ENCODE measurements around the gene ATE1.
"Not testable (repeated sequence)": the region's sequence is repeated elsewhere in the genome, so short reads cannot be mapped to it uniquely, and the experiment has no call there.

The ATE1 gene

DNA sequence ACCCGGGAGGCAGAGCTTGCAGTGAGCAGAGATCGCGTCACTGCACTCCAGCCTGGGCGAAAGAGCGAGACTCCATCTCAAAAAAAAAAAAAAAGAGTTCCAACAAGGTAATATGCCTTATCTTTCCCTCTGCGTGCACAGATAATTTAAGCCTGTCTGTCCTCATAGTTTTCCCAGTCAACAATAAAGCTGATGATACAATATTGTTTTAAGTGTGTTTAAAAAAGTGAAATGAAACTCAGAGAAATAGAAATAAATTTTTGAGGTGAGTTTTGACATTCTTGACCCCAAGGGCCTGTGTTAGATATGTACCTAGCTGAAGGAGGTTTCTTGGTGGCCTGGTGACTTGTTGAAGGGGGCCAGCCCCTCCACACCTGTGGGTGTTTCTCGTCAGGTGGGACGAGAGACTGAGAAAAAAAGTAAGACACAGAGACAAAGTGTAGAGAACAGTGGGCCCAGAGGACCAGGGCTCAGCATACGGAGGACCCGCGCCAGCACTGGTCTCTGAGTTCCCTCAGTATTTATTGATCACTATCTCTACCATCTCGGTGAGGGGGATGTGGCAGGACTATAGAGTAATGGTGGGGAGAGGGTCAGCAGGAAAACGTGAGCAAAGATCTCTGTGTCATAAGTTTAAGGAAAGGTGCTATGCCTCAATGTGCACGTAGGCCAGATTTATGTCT lies 1.9 kb upstream of the ATE1 start:
- not testable (repeated sequence) for H3K4me3 ChIP-seq (ENCODE audit: low read depth, low read length); H3K36me3 ChIP-seq; DNase-seq; H3K27me3 ChIP-seq; H3K4me1 ChIP-seq; H3K9me3 ChIP-seq

DNA sequence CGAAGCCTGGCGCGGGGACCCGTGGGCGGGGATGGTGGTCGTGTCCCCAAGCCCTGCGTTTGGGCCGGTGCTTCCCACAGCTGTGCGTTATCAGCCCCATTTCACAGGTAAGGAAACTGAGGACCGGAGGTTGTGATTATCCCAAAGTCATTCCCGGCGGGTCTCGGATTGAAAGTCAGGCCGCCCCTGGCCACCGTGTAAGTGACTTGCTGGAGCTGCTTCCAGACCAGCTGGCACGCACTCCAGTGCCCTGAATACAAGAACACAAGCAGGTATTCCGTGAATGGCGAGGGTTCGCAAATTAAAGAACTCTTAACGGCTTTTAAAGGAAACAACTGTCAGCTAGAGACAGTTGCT lies 675 bp upstream of the ATE1 start:
- H3K9me3 ChIP-seq, result no peaks in the 10 kb centered on the region
- H3K36me3 ChIP-seq, result peaks cover 4% of the 10 kb centered on the region
- H3K27me3 ChIP-seq, result no peaks in the 10 kb centered on the region
- TF ChIP-seq, protein P1, sequence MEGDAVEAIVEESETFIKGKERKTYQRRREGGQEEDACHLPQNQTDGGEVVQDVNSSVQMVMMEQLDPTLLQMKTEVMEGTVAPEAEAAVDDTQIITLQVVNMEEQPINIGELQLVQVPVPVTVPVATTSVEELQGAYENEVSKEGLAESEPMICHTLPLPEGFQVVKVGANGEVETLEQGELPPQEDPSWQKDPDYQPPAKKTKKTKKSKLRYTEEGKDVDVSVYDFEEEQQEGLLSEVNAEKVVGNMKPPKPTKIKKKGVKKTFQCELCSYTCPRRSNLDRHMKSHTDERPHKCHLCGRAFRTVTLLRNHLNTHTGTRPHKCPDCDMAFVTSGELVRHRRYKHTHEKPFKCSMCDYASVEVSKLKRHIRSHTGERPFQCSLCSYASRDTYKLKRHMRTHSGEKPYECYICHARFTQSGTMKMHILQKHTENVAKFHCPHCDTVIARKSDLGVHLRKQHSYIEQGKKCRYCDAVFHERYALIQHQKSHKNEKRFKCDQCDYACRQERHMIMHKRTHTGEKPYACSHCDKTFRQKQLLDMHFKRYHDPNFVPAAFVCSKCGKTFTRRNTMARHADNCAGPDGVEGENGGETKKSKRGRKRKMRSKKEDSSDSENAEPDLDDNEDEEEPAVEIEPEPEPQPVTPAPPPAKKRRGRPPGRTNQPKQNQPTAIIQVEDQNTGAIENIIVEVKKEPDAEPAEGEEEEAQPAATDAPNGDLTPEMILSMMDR (IDR thresholded peaks at IDR 0.05; ENCODE audit: low read depth, low read length), result no peak
- H3K4me3 ChIP-seq (ENCODE audit: low read depth, low read length), result peak overlapping the region; percentile 84
- no peak for DNase-seq
- H3K4me1 ChIP-seq, result no peaks in the 10 kb centered on the region; the same call in 1 of the 2 replicates

- TF ChIP-seq, protein P1 (IDR thresholded peaks at IDR 0.05; ENCODE audit: low read depth, low read length), result no peak
- no peaks in the 10 kb centered on the region for H3K27me3 ChIP-seq
- peaks cover 6% of the 10 kb centered on the region for H3K4me1 ChIP-seq
- H3K36me3 ChIP-seq, result peaks cover 8% of the 10 kb centered on the region
- H3K4me3 ChIP-seq (ENCODE audit: low read depth, low read length), result peak overlapping the region; percentile 84
- H3K9me3 ChIP-seq, result no peaks in the 10 kb centered on the region
- peak; percentile 58 for DNase-seq
Measured at GRCh38 chr10:121927318-121927840, 452 bp downstream of the ATE1 start.

DNA sequence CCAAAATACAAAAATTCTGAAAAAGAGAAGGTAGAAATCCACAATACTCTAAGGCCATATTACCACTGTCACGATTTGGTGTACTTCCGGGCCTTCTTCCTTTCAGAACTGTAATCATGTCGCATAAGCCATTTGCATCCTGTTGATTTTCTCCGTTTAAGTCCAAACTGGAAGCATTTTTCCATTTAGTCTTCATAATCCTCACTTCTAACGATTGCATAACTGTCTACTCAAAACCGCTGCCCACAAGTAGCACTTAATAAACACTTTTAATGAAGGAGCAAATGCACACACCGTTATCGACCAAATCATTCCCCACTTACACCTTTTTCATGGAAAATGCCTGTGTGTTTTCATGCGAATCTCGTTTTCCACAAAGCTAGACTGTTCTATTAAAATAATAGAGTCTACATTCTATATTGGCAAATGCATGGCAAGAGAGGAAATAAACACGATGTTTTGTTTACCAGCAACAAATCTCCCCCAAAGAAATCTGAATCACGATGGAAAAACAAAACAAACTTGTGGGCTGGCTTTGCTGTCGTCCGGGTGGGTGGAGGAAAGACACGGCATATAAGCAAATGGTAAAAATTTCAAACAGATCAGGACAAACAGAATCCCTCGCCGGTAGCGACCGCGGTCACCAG lies 1.0 kb downstream of the ATE1 start:
- Histone ChIP-seq H3K9me3 (no peaks in the 10 kb centered on the region), H3K27me3 (no peaks in the 10 kb centered on the region), H3K4me3 (ENCODE audit: low read depth, low read length) (peak overlapping the region; percentile 84), H3K36me3 (peaks cover 8% of the 10 kb centered on the region), H3K4me1 (peaks cover 12% of the 10 kb centered on the region)
- TF ChIP-seq, protein P1 (IDR thresholded peaks at IDR 0.05; ENCODE audit: low read depth, low read length), result no peak
- no peak for DNase-seq

- H3K27me3 ChIP-seq, result no peaks in the 10 kb centered on the region
- H3K4me3 ChIP-seq (ENCODE audit: low read depth, low read length), result peak overlapping the region; percentile 84
- peaks cover 15% of the 10 kb centered on the region for H3K4me1 ChIP-seq
- TF ChIP-seq, protein P1 (IDR thresholded peaks at IDR 0.05; ENCODE audit: low read depth, low read length), result no peak
- H3K36me3 ChIP-seq, result peaks cover 8% of the 10 kb centered on the region
- no peak for DNase-seq
- H3K9me3 ChIP-seq, result no peaks in the 10 kb centered on the region
Measured at GRCh38 chr10:121926157-121926556, 1.7 kb downstream of the ATE1 start.

- DNase-seq, result peak; percentile 63
- peaks cover 19% of the 10 kb centered on the region for H3K4me1 ChIP-seq
- no peak overlapping the region; the same call in 1 of the 2 replicates for H3K4me3 ChIP-seq (ENCODE audit: low read depth, low read length)
- TF ChIP-seq, protein P1 (IDR thresholded peaks at IDR 0.05; ENCODE audit: low read depth, low read length), result no peak
- no peaks in the 10 kb centered on the region for H3K27me3 ChIP-seq
- H3K36me3 ChIP-seq, result peaks cover 20% of the 10 kb centered on the region
- H3K9me3 ChIP-seq, result no peaks in the 10 kb centered on the region
Measured at GRCh38 chr10:121921238-121921931, 6.4 kb downstream of the ATE1 start.

All from BE2C (cell line).